ENCODE results near the gene SEC24D. TPM values are rescaled to one million over a fixed set of nuclear protein-coding genes. Genes with fewer than 3 reads are reported as not detected.

Gene SEC24D
- total and polyA plus RNA-seq, 2 donors (not counting 3 experiments of a cell fraction or from before 2014, with no cell fraction given) = 81.5 to 127 TPM

DNA sequence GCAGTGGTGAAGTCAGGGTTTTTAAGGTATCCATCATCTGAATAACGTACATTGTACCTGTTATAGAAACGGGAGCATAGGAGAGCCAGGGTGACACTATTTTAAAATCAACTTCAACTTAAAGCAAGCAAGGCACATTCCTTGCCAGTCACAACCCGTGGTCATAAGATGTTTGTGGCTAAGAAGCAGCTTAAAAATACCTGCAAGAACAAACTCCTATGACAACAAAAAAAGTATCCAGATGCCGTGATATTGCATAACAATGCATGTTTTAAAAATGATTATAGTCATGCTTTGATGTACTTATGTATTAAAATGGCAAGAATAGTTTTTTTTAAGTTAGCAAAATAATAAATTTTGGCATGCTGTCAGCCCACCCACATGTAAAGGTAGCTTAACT, 36.3 kb upstream of the SEC24D start:
- no TSS peak for BruUV-seq (replicated peaks)
- H3K27me3 ChIP-seq (ENCODE audit: control insufficient read depth in 2 of 2, insufficient read depth in 2 of 2, low read length in 2 of 2) = peaks cover 2 to 4% of the 10 kb centered on the region in 2 experiments
- H3K36me3 ChIP-seq (ENCODE audit: control insufficient read depth in 2 of 2, extremely low read depth in 1 of 2, insufficient read depth in 2 of 2, low read length in 2 of 2) = no peaks in the 10 kb centered on the region
- ChIA-PET POLR2A (no interaction called here), CTCF (interaction anchor here (0.6 kb wide), 1 partner anchor 58 kb away, joined by 3 read pairs; no protein-coding TSS in a partner anchor)
- DNase-seq (ENCODE audit: low read depth, low spot score) (no peak), FAIRE-seq (no peak)
- no peak overlapping the region for H2AFZ ChIP-seq (ENCODE audit: low read depth, low read length)
- no peak overlapping the region for H3K27ac ChIP-seq (ENCODE audit: insufficient read depth, low read depth, low read length)
- H3K9me3 ChIP-seq (replicated peaks; ENCODE audit: control insufficient read depth, insufficient read depth, low read length) = no peaks in the 10 kb centered on the region
- no peaks in the 10 kb centered on the region for H4K20me1 ChIP-seq (replicated peaks; ENCODE audit: control insufficient read depth, extremely low read depth, insufficient read depth, low read length)
- no peaks in the 10 kb centered on the region for H3K79me2 ChIP-seq (ENCODE audit: control insufficient read depth, insufficient read depth, low read length)
- peaks cover 8% of the 10 kb centered on the region for H3K4me1 ChIP-seq (ENCODE audit: control insufficient read depth, extremely low read depth, insufficient read depth, low read length)
- intact Hi-C loops (cut with micrococcal nuclease) (no loop called here), dilution Hi-C loops (cut with MboI; ENCODE audit: extremely low pct_ligation_motif_present, low sequenced_read_pairs) (no loop called here)
- TF ChIP-seq JUN (IDR thresholded peaks at IDR 0.05; ENCODE audit: borderline replicate concordance, insufficient read depth, insufficient read length, low read depth) (no peak), POLR2A (IDR thresholded peaks at IDR 0.05; ENCODE audit: low read depth, low read length) (no peak), POLR2AphosphoS5 (IDR thresholded peaks at IDR 0.05; ENCODE audit: insufficient read depth, low read depth, low read length) (no peak), FOS (IDR thresholded peaks at IDR 0.05; ENCODE audit: borderline replicate concordance, insufficient read depth, low read length) (no peak), MYC (IDR thresholded peaks at IDR 0.05; ENCODE audit: low read depth, low read length) (no peak), GATA2 (IDR thresholded peaks at IDR 0.05; ENCODE audit: insufficient read depth, insufficient read length, low read depth, low read length) (no peak), EZH2 (IDR thresholded peaks at IDR 0.05; ENCODE audit: borderline replicate concordance, low read depth, low read length, severe bottlenecking) (no peak)
- TF ChIP-seq, protein P1, sequence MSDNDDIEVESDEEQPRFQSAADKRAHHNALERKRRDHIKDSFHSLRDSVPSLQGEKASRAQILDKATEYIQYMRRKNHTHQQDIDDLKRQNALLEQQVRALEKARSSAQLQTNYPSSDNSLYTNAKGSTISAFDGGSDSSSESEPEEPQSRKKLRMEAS (IDR thresholded peaks at IDR 0.05; ENCODE audit: insufficient read depth, insufficient read length) = no peak
- TF ChIP-seq, protein P2, sequence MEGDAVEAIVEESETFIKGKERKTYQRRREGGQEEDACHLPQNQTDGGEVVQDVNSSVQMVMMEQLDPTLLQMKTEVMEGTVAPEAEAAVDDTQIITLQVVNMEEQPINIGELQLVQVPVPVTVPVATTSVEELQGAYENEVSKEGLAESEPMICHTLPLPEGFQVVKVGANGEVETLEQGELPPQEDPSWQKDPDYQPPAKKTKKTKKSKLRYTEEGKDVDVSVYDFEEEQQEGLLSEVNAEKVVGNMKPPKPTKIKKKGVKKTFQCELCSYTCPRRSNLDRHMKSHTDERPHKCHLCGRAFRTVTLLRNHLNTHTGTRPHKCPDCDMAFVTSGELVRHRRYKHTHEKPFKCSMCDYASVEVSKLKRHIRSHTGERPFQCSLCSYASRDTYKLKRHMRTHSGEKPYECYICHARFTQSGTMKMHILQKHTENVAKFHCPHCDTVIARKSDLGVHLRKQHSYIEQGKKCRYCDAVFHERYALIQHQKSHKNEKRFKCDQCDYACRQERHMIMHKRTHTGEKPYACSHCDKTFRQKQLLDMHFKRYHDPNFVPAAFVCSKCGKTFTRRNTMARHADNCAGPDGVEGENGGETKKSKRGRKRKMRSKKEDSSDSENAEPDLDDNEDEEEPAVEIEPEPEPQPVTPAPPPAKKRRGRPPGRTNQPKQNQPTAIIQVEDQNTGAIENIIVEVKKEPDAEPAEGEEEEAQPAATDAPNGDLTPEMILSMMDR (IDR thresholded peaks at IDR 0.05; ENCODE audit: extremely low read depth in 1 of 2, insufficient read depth in 1 of 2, low read depth in 1 of 2, low read length in 2 of 2) = no peak
- no peak overlapping the region for H3K4me3 ChIP-seq (replicated peaks in 1 of 3; ENCODE audit: insufficient read depth in 1 of 3, low read depth in 1 of 3, low read length in 3 of 3)
- H3K9me1 ChIP-seq (replicated peaks; ENCODE audit: control insufficient read depth, extremely low read depth, insufficient read depth, low read length) = no peaks in the 10 kb centered on the region
- H3K4me2 ChIP-seq (ENCODE audit: insufficient read depth, low read length) = no peak overlapping the region
- H3K9ac ChIP-seq (replicated peaks; ENCODE audit: extremely low read depth, insufficient read depth, low read length) = no peak overlapping the region
